Measurements from ENCODE around the gene ETHE1.
A peak's percentile ranks its signal among the peaks of the same experiment; 100 is the strongest.

ETHE1 gene

GRCh38 chr19:43476606-43477005, 50.4 kb downstream of the ETHE1 start:
- TF ChIP-seq, protein P1, sequence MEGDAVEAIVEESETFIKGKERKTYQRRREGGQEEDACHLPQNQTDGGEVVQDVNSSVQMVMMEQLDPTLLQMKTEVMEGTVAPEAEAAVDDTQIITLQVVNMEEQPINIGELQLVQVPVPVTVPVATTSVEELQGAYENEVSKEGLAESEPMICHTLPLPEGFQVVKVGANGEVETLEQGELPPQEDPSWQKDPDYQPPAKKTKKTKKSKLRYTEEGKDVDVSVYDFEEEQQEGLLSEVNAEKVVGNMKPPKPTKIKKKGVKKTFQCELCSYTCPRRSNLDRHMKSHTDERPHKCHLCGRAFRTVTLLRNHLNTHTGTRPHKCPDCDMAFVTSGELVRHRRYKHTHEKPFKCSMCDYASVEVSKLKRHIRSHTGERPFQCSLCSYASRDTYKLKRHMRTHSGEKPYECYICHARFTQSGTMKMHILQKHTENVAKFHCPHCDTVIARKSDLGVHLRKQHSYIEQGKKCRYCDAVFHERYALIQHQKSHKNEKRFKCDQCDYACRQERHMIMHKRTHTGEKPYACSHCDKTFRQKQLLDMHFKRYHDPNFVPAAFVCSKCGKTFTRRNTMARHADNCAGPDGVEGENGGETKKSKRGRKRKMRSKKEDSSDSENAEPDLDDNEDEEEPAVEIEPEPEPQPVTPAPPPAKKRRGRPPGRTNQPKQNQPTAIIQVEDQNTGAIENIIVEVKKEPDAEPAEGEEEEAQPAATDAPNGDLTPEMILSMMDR (IDR thresholded peaks at IDR 0.05; ENCODE audit: insufficient read depth, low read depth, low read length, missing control alignments) = no peak
- H3K4me3 ChIP-seq (ENCODE audit: low read depth, low read length) = no peak overlapping the region
- no peak for DNase-seq (ENCODE audit: low read depth)

GRCh38 chr19:43474986-43475705, 51.9 kb downstream of the ETHE1 start:
- DNase-seq (ENCODE audit: low read depth) = peak; percentile 88
- peak overlapping the region; percentile 68 for H3K4me3 ChIP-seq (ENCODE audit: low read depth, low read length)
- TF ChIP-seq, protein P1 (IDR thresholded peaks at IDR 0.05; ENCODE audit: insufficient read depth, low read depth, low read length, missing control alignments) = no peak

DNA sequence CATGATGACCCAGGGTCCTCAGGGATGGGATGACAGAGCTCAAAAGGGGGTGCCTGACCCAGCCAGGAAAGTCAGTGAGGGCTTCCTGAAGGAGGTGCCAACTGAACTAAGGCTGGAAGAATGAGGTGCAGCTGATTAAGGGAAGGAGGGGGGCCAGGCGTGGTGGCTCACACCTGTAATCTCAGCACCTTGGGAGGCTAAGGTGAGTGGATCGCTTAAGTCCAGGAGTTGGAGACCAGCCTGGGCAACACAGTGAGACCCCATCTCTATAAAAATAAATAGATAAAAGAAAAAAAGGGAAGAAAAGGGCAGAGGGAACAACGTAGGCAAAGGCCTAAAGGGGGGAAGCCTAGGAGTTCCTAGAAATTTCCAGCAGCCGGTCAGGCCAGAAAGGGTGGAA, 52.5 kb downstream of the ETHE1 start:
- no peak overlapping the region for H3K4me3 ChIP-seq (ENCODE audit: low read depth, low read length)
- TF ChIP-seq, protein P1 (IDR thresholded peaks at IDR 0.05; ENCODE audit: insufficient read depth, low read depth, low read length, missing control alignments) = no peak
- no peak for DNase-seq (ENCODE audit: low read depth)

GRCh38 chr19:43471091-43471490, 55.9 kb downstream of the ETHE1 start:
- no peak overlapping the region for H3K4me3 ChIP-seq (ENCODE audit: low read depth, low read length)
- no peak for DNase-seq (ENCODE audit: low read depth)
- TF ChIP-seq, protein P1 (IDR thresholded peaks at IDR 0.05; ENCODE audit: insufficient read depth, low read depth, low read length, missing control alignments) = no peak

DNA sequence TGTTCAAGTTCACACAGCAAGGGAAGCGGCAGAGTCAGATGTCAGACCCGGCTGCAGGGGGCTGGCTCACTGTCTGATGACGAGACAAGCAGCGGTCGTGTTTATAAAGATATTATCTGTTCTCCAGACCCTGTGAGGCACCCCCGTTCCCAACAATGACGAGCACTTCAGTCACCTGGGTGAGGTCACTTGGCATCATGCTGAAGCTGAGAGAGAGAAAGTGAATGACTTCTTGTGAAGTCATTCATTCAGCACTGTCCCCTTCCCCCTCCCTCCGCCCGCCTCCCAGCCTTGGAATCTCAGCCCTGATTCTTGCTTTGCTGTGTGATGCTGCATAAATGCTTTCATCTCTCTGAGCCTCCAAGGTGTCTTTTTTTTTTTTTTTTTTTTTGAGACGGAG, 56.7 kb downstream of the ETHE1 start:
- TF ChIP-seq, protein P1 (IDR thresholded peaks at IDR 0.05; ENCODE audit: insufficient read depth, low read depth, low read length, missing control alignments) = no peak
- no peak for DNase-seq (ENCODE audit: low read depth)
- H3K4me3 ChIP-seq (ENCODE audit: low read depth, low read length) = no peak overlapping the region

DNA sequence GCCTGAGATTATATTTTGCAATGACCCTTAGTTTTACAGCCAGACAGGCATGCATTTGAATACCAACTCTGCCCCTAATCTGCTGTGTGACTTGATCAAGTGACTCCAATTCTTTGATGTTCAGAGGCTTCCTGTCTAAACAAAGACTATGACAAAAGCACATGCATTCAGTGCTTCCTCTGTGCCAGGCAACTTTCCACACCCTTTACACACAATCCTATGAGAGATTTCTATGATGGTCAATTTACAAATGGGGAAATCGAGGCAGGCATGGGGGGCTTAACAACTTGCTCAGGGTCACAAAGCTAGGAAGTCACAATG, 57.9 kb downstream of the ETHE1 start:
- no peak for DNase-seq (ENCODE audit: low read depth)
- H3K4me3 ChIP-seq (ENCODE audit: low read depth, low read length) = no peak overlapping the region
- TF ChIP-seq, protein P1 (IDR thresholded peaks at IDR 0.05; ENCODE audit: insufficient read depth, low read depth, low read length, missing control alignments) = no peak
